NCI-H748 (cell line): ENCODE results near the gene ZNF28.
"Not testable (repeated sequence)": the region's sequence is repeated elsewhere in the genome, so short reads cannot be mapped to it uniquely, and the experiment has no call there.

Experiments
- DNase-seq: peaks from one replicate; lab custom pipeline; 2025; ENCODE audit not compliant: unreplicated experiment; lab: John Stamatoyannopoulos, UW

ZNF28 gene

GRCh38 chr19:52821204-52821960 lies at the start of gene ZNF28:
TSS of gene ZNF28 (minus strand) at chr19:52821633. CDS start at chr19:52817958, 3,675 bp downstream.
- DNase-seq: peak; percentile 82

- DNase-seq: not testable (repeated sequence)
Measured at GRCh38 chr19:52868031-52868430, 46.6 kb upstream of the ZNF28 start.

GRCh38 chr19:52857378-52858191 lies 36.2 kb upstream of the ZNF28 start, which contains the start of gene ZNF468:
TSS of gene ZNF468 (minus strand) at chr19:52857619. CDS start at chr19:52854272, 3,347 bp downstream.
- DNase-seq: peak; percentile 83

GRCh38 chr19:52856540-52857377 lies 35.3 kb upstream of the ZNF28 start:
- DNase-seq: peak; percentile 51

GRCh38 chr19:52847352-52847751 lies 25.9 kb upstream of the ZNF28 start:
- DNase-seq: not testable (repeated sequence)

- not testable (repeated sequence) for DNase-seq
Measured at GRCh38 chr19:52840825-52841465, 19.5 kb upstream of the ZNF28 start.

- not testable (repeated sequence) for DNase-seq
Measured at GRCh38 chr19:52834289-52834688, 12.9 kb upstream of the ZNF28 start.

GRCh38 chr19:52833541-52833940 lies 12.1 kb upstream of the ZNF28 start:
- not testable (repeated sequence) for DNase-seq

GRCh38 chr19:52829866-52830265 lies 8.4 kb upstream of the ZNF28 start:
- DNase-seq: not testable (repeated sequence)

- no peak for DNase-seq
Measured at GRCh38 chr19:52825765-52826164, 4.3 kb upstream of the ZNF28 start.

- no peak for DNase-seq
Measured at GRCh38 chr19:52823676-52824075, 2.2 kb upstream of the ZNF28 start.

- peak; percentile 29 for DNase-seq
Measured at GRCh38 chr19:52820472-52821203, 795 bp downstream of the ZNF28 start.

- DNase-seq: no peak
Measured at GRCh38 chr19:52809801-52810200, 11.6 kb downstream of the ZNF28 start.

- not testable (repeated sequence) for DNase-seq
Measured at GRCh38 chr19:52799950-52800640, 21.3 kb downstream of the ZNF28 start.

- no peak for DNase-seq
Measured at GRCh38 chr19:52789440-52789839, 32.0 kb downstream of the ZNF28 start.

- peak; percentile 84 for DNase-seq
Measured at GRCh38 chr19:52786464-52787354, 34.7 kb downstream of the ZNF28 start, which contains the start of gene ZNF600. TSS of gene ZNF600 (minus strand) at chr19:52786791. CDS start at chr19:52778888, 7,903 bp downstream.

GRCh38 chr19:52786078-52786463 lies 35.4 kb downstream of the ZNF28 start:
- peak; percentile 52 for DNase-seq

- no peak for DNase-seq
Measured at GRCh38 chr19:52785506-52785905, 35.9 kb downstream of the ZNF28 start.
